ENCODE results near the gene RCOR1.

The RCOR1 gene

DNA sequence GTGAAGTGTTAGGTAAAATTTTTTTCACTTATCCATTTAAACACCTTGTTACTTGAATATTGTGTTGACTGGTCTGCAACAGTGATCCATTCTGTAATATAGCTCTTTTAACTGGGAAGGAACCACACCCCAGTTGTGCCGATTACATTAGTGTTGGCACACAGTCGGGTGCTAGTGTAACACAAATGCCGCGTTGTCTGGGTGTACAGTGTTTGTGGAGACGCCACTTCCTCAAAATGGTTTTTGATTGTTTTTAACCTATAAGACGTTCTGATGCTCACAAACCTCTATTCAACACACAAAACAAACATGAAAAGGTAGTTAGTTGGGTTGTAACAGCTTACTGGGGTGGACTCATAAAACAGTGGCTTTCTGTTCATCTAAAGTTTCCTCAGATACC lies 136.8 kb downstream of the RCOR1 start:
- no peak for DNase-seq

DNA sequence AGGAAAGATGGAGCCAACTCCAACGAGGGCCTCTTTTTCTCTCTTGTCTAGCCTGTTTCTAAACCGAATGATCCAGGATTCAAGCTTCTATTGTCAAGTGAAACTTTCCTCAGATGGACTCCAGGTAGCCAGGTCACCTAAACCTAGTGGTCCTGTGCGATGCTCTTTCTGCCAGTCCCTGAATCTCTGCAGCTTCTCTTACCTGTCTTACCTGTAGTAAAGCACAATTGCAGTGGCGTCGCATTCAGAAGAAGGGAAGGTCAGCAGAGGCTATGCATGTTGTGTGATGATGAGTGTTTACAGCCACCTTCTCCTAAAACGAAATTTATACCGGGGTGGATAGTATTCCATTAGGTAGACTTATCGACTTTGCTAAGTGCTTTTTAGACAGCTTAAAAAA lies 137.4 kb downstream of the RCOR1 start:
- no peak for DNase-seq

DNA sequence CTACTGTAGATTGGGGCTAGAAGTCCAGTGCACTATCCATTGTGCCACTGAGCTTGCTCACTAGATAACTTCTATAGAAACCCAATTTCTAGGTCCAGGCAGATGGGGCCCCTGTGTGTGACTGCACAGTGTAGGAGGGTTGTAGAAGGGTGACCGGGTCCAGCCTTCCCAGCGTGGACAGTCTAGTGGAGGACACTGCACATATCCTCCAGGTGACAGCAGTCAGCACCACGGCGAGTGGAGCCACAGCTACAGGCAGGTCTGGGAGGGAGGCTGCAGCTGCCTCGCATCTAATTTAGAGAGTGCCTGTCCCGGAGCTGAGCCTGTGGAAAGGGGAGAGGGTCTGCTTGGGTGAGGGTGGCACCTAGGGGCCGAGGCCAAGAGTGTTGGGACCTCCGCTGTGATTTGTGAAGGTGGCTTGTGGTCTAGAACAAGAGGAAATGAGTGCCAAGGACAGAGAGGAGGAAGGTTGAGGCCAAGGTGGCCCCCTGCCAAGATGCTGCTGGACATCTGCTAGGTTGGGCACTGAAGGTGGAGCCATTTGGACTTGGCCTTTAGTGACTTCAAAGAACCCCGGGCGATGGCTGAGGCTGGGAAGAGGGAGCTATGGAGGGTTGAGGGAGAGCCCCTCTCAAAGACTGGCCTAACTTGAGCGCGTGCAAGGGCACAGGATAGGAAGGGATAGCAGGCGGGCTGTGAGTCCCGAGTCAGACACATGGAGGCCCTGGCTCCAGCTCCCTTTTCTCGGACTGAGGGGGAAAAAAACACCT lies 138.8 kb downstream of the RCOR1 start:
- no peak for DNase-seq

- DNase-seq, result no peak
Measured at GRCh38 chr14:102731871-102732800, 139.7 kb downstream of the RCOR1 start.

GRCh38 chr14:102732924-102733323 lies 140.5 kb downstream of the RCOR1 start:
- DNase-seq, result no peak

- no peak for DNase-seq
Measured at GRCh38 chr14:102733326-102733725, 140.9 kb downstream of the RCOR1 start.

GRCh38 chr14:102734436-102734835 lies 142.0 kb downstream of the RCOR1 start:
- no peak for DNase-seq

DNA sequence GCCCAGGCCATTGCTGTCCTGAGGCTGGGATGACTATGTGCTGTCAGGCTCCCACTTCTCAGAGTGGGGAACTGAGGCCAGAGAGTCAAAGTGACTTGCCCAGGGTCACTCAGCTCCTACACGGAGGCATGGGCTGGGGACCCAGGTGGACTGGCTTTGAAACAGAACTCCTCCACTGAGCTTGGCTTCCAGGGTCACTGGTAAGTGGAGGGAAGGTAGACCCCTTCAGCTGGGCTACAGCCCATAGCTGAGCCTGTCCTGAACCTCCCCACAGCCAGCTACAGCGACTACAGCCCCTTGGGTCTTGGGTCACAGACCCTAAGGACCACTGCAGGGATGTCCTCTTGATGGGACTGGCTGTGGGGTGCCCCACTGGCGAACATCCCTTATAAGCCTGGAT lies 144.5 kb downstream of the RCOR1 start:
- DNase-seq, result no peak

- no peak for DNase-seq
Measured at GRCh38 chr14:102737402-102738372, 145.2 kb downstream of the RCOR1 start.

GRCh38 chr14:102738373-102739189 lies 146.1 kb downstream of the RCOR1 start:
- DNase-seq, result no peak

- DNase-seq, result no peak
Measured at GRCh38 chr14:102739190-102739469, 146.7 kb downstream of the RCOR1 start.

DNA sequence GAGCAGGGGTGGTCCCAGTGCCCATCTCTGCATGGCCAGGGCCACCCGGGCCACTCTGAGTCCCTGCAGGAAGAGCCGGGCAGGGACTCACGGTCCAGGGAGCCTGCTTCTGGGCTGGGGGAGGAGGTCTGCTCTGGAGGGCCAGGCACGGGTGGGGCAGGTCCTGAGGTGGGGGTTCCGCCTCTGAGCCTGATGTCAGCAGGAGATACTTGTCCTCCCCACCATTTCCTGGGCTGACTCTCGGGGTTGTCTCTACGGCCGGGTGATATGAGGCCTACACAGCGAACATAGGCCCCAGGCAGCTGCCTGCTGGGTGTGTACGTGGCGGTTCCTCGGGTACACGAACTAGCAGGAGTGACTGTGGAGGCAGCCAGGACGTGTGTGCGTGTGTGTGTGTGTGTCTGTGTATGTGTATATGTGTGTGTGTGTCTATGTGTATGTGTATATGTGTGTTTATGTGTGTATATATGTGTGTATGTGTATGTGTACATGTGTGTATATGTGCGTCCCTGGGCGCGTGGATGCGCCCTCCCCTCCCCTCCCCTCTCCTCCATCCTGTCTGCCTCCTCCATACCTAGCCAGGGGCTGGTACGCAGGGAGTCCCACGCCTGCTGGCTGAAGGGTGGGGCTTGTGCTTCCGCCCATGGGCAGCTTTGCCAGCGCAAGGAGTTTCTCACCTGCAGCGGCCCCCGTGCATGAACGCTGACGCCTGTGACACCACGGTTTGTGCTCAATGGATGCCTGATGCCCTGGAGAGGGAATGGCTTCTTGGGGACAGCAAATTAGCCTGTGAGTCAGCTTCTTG lies 154.4 kb downstream of the RCOR1 start:
- no peak for DNase-seq

DNA sequence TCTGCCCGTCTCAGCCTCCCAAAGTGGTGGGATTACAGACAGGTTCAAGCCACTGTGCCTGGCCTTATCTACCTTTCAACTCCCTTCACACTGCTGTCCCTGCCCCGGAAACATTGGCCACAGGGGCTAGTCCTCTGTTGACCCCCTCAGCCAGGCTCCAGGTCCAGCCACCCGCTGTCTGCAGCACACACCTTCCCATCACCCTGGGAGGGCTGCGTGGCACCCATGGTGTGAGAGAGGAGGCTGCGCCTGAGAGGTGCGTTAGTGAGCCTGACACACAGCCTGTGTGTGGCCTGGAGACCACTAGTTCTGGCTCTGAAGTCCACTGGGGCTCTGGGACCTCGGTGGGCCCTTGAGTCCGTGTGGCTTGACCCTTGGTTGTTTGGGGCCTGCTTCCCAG lies 156.4 kb downstream of the RCOR1 start:
- no peak for DNase-seq

DNA sequence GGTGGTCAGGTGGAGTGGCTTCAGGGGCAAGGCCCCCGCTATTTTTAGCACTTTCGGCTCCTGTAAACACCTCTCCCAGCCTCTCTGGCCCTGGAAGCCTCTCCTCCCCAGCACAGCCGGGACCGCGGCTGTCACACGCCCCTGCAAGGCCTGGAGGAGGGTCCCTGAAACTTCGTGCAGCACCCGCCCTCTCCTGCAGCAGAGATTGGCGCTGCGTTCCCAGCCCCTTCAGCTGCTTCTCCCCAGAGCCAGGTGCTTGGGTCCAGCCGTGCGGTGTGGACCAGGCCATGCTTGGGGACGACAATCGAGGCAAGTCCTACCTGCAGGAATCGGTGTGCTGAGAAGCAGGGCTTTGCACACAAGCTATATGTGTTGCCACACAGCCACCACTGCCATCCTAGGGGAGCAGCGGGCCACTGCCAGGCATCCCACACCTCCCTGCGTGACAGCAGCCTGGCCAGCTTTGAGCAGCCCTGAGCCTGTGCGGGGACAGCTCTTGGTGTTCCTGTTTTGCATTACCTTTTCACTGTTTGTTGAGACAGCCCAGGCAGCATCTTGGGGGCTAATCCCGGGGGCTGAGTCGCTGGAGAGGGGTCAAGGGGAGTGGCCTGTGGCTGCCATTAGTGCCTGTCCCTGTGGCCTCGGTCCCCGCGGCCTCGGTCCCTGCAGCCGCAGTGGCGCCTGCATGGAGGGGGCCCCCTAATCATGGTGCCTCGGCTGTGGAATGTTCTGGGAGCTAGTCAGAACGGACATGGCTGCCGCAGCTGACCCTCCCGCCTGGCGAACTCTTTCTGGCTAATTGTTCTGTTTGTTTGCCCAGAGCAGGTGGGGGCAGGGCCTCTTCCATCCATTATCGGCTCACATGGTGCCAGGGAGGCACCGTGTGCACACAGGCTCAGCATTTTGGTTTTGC lies 157.2 kb downstream of the RCOR1 start:
- no peak for DNase-seq

DNA sequence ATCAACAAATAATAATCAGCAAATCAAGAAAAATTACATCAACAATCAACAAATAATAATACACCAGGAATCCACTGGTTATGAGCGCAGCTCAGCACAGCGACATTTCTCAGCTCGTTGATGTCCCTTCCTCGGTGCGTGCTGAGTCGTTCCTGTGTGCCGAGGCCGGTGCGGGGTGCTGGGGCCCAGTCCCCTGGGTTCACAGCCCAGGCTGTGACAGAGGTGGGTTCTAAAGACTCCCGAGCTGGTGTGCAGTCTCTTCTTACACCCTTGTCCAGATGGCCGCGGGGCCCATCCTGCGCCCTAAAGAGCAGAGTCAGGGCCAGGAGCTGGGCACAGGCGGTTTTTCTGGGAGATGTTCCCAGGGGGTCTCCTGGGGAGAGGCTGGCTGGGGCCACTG lies 157.9 kb downstream of the RCOR1 start:
- no peak for DNase-seq

DNA sequence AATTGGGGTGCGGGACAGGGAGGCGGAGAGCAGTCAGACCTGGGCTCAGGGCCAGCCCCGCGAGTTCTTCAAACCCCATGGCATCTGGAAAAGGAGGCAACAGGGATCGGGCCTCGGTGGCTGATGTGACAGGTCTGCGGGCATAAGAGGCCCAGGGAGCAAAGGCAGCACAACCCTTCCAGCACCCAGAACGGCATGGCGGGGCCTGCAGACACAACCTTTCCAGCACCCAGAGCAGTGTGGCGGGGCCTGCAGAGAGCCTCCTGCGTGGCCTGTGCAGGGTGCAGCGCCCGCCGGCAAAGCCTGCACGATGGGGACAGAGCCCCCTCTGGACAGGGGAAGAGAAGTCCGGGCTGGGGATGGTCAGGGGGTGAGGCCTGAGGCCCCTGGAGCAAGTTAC lies 158.6 kb downstream of the RCOR1 start:
- no peak for DNase-seq

DNA sequence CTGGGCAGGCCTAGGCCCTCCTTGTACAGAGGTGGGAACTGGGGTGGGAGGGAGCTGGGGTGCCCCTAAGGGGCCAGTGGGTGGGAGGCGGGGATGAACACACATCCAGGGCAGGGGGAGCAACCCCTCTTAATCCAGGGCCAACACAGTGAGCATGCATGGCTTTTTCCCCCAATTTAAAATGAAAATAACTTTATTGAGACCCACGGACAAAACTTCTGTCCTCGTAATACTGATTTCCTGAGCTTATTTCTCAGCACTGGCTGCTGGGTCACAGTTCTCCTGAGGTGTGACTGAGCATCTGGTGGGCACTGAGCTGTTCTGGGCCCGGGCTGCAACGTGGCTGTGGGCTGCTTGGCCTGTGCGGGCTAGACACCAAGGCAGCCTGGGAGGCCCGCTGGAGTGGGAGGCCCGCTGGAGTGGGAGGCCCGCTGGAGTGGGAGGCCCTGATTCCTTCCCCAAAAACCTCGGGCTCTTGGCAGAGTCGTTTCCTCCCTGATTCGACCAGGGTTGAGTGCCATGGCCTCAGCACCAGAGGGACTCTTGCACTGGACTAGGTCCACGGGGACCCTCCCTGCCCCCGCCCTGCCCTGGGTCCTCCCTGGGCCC lies 159.9 kb downstream of the RCOR1 start:
- no peak for DNase-seq

- DNase-seq, result no peak
Measured at GRCh38 chr14:102754370-102755262, 162.2 kb downstream of the RCOR1 start.

DNA sequence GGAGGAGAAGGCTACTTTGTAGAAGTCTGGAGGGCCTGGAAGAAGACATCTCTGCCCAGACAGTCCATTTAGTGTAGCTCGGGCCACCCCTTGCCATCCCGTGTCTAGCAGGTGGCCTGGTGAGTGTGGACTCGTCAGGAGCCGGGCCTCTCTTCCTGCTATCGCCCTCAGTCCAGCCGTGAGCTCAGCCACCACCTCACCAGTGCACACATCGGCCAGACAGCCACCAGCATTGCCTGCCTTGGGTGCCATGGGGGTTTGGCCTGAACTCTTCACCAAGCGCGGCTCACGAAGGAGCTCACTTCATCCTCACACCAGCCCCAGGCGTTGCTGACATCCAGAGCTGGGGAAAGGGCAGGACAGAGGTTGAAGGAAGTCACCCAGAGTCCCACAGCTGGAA lies 165.2 kb downstream of the RCOR1 start:
- DNase-seq, result no peak
